Activated CD8-positive, alpha-beta memory T cell treated with anti-CD3 and anti-CD28 coated beads, Interleukin-2, amount 10 ng/mL, durations not matched to agents 7 days and 5 days (primary cell): Measurements from ENCODE around the gene EXOSC6. TPM values are rescaled to one million over a fixed set of nuclear protein-coding genes. Genes with fewer than 3 reads are reported as not detected.
"Not testable (repeated sequence)": the region's sequence is repeated elsewhere in the genome, so short reads cannot be mapped to it uniquely, and the experiment has no call there.

Source experiments
- ATAC-seq: fragments of 150-1000 bp; cut with Tn5 transposase; one replicate; pipeline ENCODE4 v1.10.0; 2021; ENCODE audit warnings: moderate library complexity
- CTCF ChIA-PET: fragments of 350-600 bp; sonication (Branson Sonifier 250); formaldehyde crosslinking; loops from one replicate; lab custom pipeline; 2021; ENCODE audit warnings: antibody characterized with exemption; lab: Charles Lee
- DNase-seq: peaks from one replicate; pipeline ENCODE4 v3.0.0-alpha.2; 2020
- H3K27ac Mint-ChIP-seq: one replicate; pipeline ENCODE4 v1.8.0; 2021; ENCODE audit warnings: mild to moderate bottlenecking, mixed read lengths
- H3K27me3 Mint-ChIP-seq: one replicate; pipeline ENCODE4 v1.8.0; 2021; ENCODE audit warnings: mixed read lengths
- H3K36me3 Mint-ChIP-seq: one replicate; pipeline ENCODE4 v1.8.0; 2021; ENCODE audit warnings: mild to moderate bottlenecking, mixed read lengths
- H3K4me1 Mint-ChIP-seq: one replicate; pipeline ENCODE4 v1.8.0; 2021; ENCODE audit warnings: mixed read lengths
- H3K4me3 Mint-ChIP-seq: one replicate; pipeline ENCODE4 v1.8.0; 2021; ENCODE audit warnings: mild to moderate bottlenecking, moderate library complexity, mixed read lengths
- H3K9me3 Mint-ChIP-seq: one replicate; pipeline ENCODE4 v1.8.0; 2022; ENCODE audit warnings: low read depth, mixed read lengths
- total RNA-seq, 2 experiments: library from RNA; stranded (reverse); gene quantifications; one replicate each; pipeline ENCODE4 v1.2.3, GENCODE V29; 2021

Gene EXOSC6
- total RNA-seq, result 10 to 100 TPM; 32.2 to 33.5 TPM

- Mint-ChIP-seq H3K9me3 (no peaks in the 10 kb centered on the region), H3K27me3 (no peaks in the 10 kb centered on the region), H3K36me3 (peaks cover 36% of the 10 kb centered on the region), H3K4me1 (peaks cover 30% of the 10 kb centered on the region), H3K4me3 (peak within 1 kb of the TSS; percentile 84), H3K27ac (peak within 1 kb of the TSS; percentile 92)
- CTCF ChIA-PET, result interaction anchor here (0.7 to 4.5 kb wide), 16 partner anchors 8 to 870 kb away, joined by 3 to 26 read pairs (median 4); partner anchors contain the start of genes AARS1 and DDX19A
- peak; percentile 95 for DNase-seq
- ATAC-seq, result peak; percentile 89
Measured at GRCh38 chr16:70251629-70252354, at the start of gene EXOSC6. TSS of gene EXOSC6 (minus strand) at chr16:70251940. CDS start at chr16:70251900, 40 bp downstream.

- H3K36me3 Mint-ChIP-seq, result peaks cover 32% of the 10 kb centered on the region
- H3K4me1 Mint-ChIP-seq, result peaks cover 40% of the 10 kb centered on the region
- no peaks in the 10 kb centered on the region for H3K27me3 Mint-ChIP-seq
- no peak for ATAC-seq
- peaks cover 11% of the 10 kb centered on the region for H3K9me3 Mint-ChIP-seq
- CTCF ChIA-PET, result no interaction called here
- no peak overlapping the region for H3K4me3 Mint-ChIP-seq
- H3K27ac Mint-ChIP-seq, result no peak overlapping the region
- no peak for DNase-seq
Measured at GRCh38 chr16:70301121-70301520, 49.4 kb upstream of the EXOSC6 start.

GRCh38 chr16:70298988-70299938 lies 47.5 kb upstream of the EXOSC6 start, which contains the start of gene DDX19B:
TSS of gene DDX19B (plus strand) at chr16:70299186. CDS start at chr16:70299298, 112 bp downstream.
- Mint-ChIP-seq H3K4me3 (peak within 1 kb of the TSS; percentile 85), H3K27me3 (no peaks in the 10 kb centered on the region), H3K36me3 (peaks cover 28% of the 10 kb centered on the region), H3K9me3 (peaks cover 11% of the 10 kb centered on the region), H3K27ac (peak within 1 kb of the TSS; percentile 85), H3K4me1 (peaks cover 32% of the 10 kb centered on the region)
- ATAC-seq, result peak; percentile 92
- CTCF ChIA-PET, result interaction anchor here (0.5 to 1.7 kb wide), 9 partner anchors 8 to 220 kb away, joined by 3 to 11 read pairs (median 3); partner anchors contain the start of gene DDX19A
- DNase-seq, result peak; percentile 85

- peaks cover 24% of the 10 kb centered on the region for H3K4me1 Mint-ChIP-seq
- no peaks in the 10 kb centered on the region for H3K27me3 Mint-ChIP-seq
- DNase-seq (no peak), ATAC-seq (no peak)
- CTCF ChIA-PET, result interaction anchor here (0.7 kb wide), 1 partner anchor 19 kb away, joined by 3 read pairs; no protein-coding TSS in a partner anchor
- H3K27ac Mint-ChIP-seq, result no peak overlapping the region
- H3K9me3 Mint-ChIP-seq, result no peaks in the 10 kb centered on the region
- H3K4me3 Mint-ChIP-seq, result no peak overlapping the region
- peaks cover 6% of the 10 kb centered on the region for H3K36me3 Mint-ChIP-seq
Measured at GRCh38 chr16:70295634-70296033, 43.9 kb upstream of the EXOSC6 start.

GRCh38 chr16:70294385-70295025 lies 42.8 kb upstream of the EXOSC6 start:
- Mint-ChIP-seq H3K27ac (no peak overlapping the region), H3K27me3 (no peaks in the 10 kb centered on the region), H3K9me3 (no peaks in the 10 kb centered on the region), H3K4me1 (peaks cover 19% of the 10 kb centered on the region), H3K36me3 (no peaks in the 10 kb centered on the region), H3K4me3 (no peak overlapping the region)
- CTCF ChIA-PET, result interaction anchor here (0.6 kb wide), 1 partner anchor 234 kb away, joined by 3 read pairs; no protein-coding TSS in a partner anchor
- ATAC-seq, result no peak
- no peak for DNase-seq

- H3K36me3 Mint-ChIP-seq, H3K9me3 Mint-ChIP-seq, DNase-seq, H3K4me3 Mint-ChIP-seq, ATAC-seq, H3K27ac Mint-ChIP-seq, H3K27me3 Mint-ChIP-seq, CTCF ChIA-PET: not testable (repeated sequence)
- H3K4me1 Mint-ChIP-seq, result peaks cover 25% of the 10 kb centered on the region
Measured at GRCh38 chr16:70292148-70292547, 40.4 kb upstream of the EXOSC6 start.

GRCh38 chr16:70290949-70291519 lies 39.3 kb upstream of the EXOSC6 start:
- ATAC-seq (no peak), DNase-seq (no peak)
- CTCF ChIA-PET, result interaction anchor here (1.0 to 1.5 kb wide), 3 partner anchors 8 to 39 kb away, joined by 3 to 4 read pairs (median 4); partner anchors contain the start of genes DDX19B and EXOSC6
- H3K4me3 Mint-ChIP-seq, result no peak overlapping the region
- H3K27ac Mint-ChIP-seq, result peak overlapping the region; percentile 58
- H3K9me3 Mint-ChIP-seq, result no peaks in the 10 kb centered on the region
- H3K27me3 Mint-ChIP-seq, result peaks cover 3% of the 10 kb centered on the region
- peaks cover 6% of the 10 kb centered on the region for H3K36me3 Mint-ChIP-seq
- peaks cover 30% of the 10 kb centered on the region for H3K4me1 Mint-ChIP-seq

GRCh38 chr16:70289229-70290094 lies 37.7 kb upstream of the EXOSC6 start, which contains the start of gene AARS1:
TSS of gene AARS1 (minus strand) at chr16:70289506. CDS start at chr16:70282763, 6,743 bp downstream.
- peaks cover 3% of the 10 kb centered on the region for H3K27me3 Mint-ChIP-seq
- H3K4me1 Mint-ChIP-seq, result peaks cover 41% of the 10 kb centered on the region
- ATAC-seq, result peak; percentile 96
- H3K36me3 Mint-ChIP-seq, result peaks cover 15% of the 10 kb centered on the region
- peak within 1 kb of the TSS; percentile 100 for H3K27ac Mint-ChIP-seq
- CTCF ChIA-PET, result interaction anchor here (1.1 to 3.1 kb wide), 6 partner anchors 9 to 235 kb away, joined by 3 to 19 read pairs (median 5); partner anchors contain the start of genes DDX19A and EXOSC6
- peak within 1 kb of the TSS; percentile 100 for H3K4me3 Mint-ChIP-seq
- H3K9me3 Mint-ChIP-seq, result no peaks in the 10 kb centered on the region
- peak; percentile 97 for DNase-seq

- not testable (repeated sequence) for ATAC-seq, H3K9me3 Mint-ChIP-seq, DNase-seq, H3K27me3 Mint-ChIP-seq
- peaks cover 56% of the 10 kb centered on the region for H3K4me1 Mint-ChIP-seq
- H3K4me3 Mint-ChIP-seq, result peak overlapping the region; percentile 100
- H3K27ac Mint-ChIP-seq, result peak overlapping the region; percentile 100
- peaks cover 27% of the 10 kb centered on the region for H3K36me3 Mint-ChIP-seq
- CTCF ChIA-PET, result interaction anchor here (1.7 to 3.1 kb wide), 2 partner anchors 10 to 36 kb away, joined by 4 to 19 read pairs; partner anchors contain the start of gene EXOSC6
Measured at GRCh38 chr16:70287304-70287971, 35.7 kb upstream of the EXOSC6 start.

- Mint-ChIP-seq H3K4me3 (no peak overlapping the region), H3K27me3 (no peaks in the 10 kb centered on the region), H3K9me3 (no peaks in the 10 kb centered on the region), H3K27ac (no peak overlapping the region), H3K4me1 (peaks cover 5% of the 10 kb centered on the region), H3K36me3 (peaks cover 55% of the 10 kb centered on the region)
- CTCF ChIA-PET, result interaction anchor here (1.6 kb wide), 1 partner anchor 11 kb away, joined by 4 read pairs; no protein-coding TSS in a partner anchor
- DNase-seq (no peak), ATAC-seq (no peak)
Measured at GRCh38 chr16:70276392-70276791, 24.7 kb upstream of the EXOSC6 start.

GRCh38 chr16:70271696-70272095 lies 20.0 kb upstream of the EXOSC6 start:
- no peaks in the 10 kb centered on the region for H3K9me3 Mint-ChIP-seq
- no peak for ATAC-seq
- no peak for DNase-seq
- CTCF ChIA-PET, result no interaction called here
- peaks cover 62% of the 10 kb centered on the region for H3K36me3 Mint-ChIP-seq
- no peaks in the 10 kb centered on the region for H3K4me1 Mint-ChIP-seq
- H3K4me3 Mint-ChIP-seq, result no peak overlapping the region
- H3K27me3 Mint-ChIP-seq, result no peaks in the 10 kb centered on the region
- no peak overlapping the region for H3K27ac Mint-ChIP-seq
